Esophagus muscularis mucosa (tissue), 4 donors: ENCODE measurements around the gene C1orf21.

Experiments used
- CTCF ChIP-seq, 3 experiments: fragments of 200-600 bp in 2 of 3; fragments of 450-650 bp in 1 of 3; sonication (generic) in 2 of 3; IDR thresholded peaks; one replicate each; pipeline ENCODE4 v1.5.1; 2017 to 2019; ENCODE audit warnings: antibody characterized with exemption in 3 of 3, mild to moderate bottlenecking in 2 of 3, moderate library complexity in 1 of 3
- EP300 ChIP-seq: sonication (generic); formaldehyde crosslinking; IDR thresholded peaks from one replicate; pipeline ENCODE4 v1.6.1; 2017; ENCODE audit warnings: antibody characterized with exemption
- POLR2A ChIP-seq: fragments of 450-650 bp; IDR thresholded peaks from one replicate; pipeline ENCODE4 v1.6.1; 2017; ENCODE audit warnings: antibody characterized with exemption, moderate library complexity, mild to moderate bottlenecking, low read depth
- POLR2AphosphoS5 ChIP-seq, 2 donors: sonication (generic); formaldehyde crosslinking; IDR thresholded peaks; one replicate each; pipeline ENCODE4 v1.6.1; 2017; ENCODE audit warnings: antibody characterized with exemption in 2 of 2

GRCh38 chr1:184480736-184481135, 93.9 kb downstream of the C1orf21 start:
- TF ChIP-seq CTCF (IDR thresholded peaks at IDR 0.05), result no peak
- no peak for TF ChIP-seq POLR2A
- TF ChIP-seq EP300, result no peak
- TF ChIP-seq POLR2AphosphoS5 (IDR thresholded peaks at IDR 0.05), result no peak
